ENCODE results near the gene NLGN1. TPM values are rescaled to one million over a fixed set of nuclear protein-coding genes. Genes with fewer than 3 reads are reported as not detected.

The NLGN1 gene
- total RNA-seq, 1 experiment from 2014 or later, result not detected

DNA sequence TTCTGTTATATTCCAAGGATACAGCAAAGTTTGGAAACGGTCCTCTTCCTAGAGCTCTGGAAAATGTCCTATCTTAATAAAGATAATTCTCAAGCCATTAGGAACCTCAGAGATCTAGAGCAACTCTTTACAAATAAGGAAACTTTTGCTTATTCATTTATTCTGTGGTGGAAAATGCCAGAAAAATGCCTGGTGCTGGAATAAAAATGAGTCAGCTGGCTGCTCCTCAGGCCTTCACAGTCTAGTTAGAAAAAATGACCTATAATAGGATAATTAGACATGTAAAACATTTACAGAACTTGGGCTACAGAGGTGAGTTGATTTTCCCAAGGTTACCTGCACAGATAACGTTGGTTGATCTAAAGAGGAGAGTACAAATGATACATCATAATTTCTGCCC is 372.5 kb downstream of the NLGN1 start:
- intact Hi-C loops (cut with micrococcal nuclease), result no loop called here
- Mint-ChIP-seq H3K36me3 (ENCODE audit: insufficient read depth, unreplicated experiment) (no peaks in the 10 kb centered on the region), H3K4me3 (ENCODE audit: unreplicated experiment) (no peak overlapping the region), H3K4me1 (ENCODE audit: insufficient read depth, unreplicated experiment) (peaks cover 7% of the 10 kb centered on the region), H3K27me3 (ENCODE audit: insufficient read depth, unreplicated experiment) (no peaks in the 10 kb centered on the region), H3K9me3 (ENCODE audit: unreplicated experiment) (no peaks in the 10 kb centered on the region), H3K27ac (ENCODE audit: low read depth, unreplicated experiment) (no peak overlapping the region)
- BruUV-seq (replicated peaks), result no TSS peak
- ChIA-PET POLR2A (no interaction called here), CTCF (interaction anchor here (0.6 to 0.7 kb wide), 3 partner anchors 16 to 1775 kb away, joined by 3 to 5 read pairs (median 4); no protein-coding TSS in a partner anchor)
- TF ChIP-seq, protein P1, sequence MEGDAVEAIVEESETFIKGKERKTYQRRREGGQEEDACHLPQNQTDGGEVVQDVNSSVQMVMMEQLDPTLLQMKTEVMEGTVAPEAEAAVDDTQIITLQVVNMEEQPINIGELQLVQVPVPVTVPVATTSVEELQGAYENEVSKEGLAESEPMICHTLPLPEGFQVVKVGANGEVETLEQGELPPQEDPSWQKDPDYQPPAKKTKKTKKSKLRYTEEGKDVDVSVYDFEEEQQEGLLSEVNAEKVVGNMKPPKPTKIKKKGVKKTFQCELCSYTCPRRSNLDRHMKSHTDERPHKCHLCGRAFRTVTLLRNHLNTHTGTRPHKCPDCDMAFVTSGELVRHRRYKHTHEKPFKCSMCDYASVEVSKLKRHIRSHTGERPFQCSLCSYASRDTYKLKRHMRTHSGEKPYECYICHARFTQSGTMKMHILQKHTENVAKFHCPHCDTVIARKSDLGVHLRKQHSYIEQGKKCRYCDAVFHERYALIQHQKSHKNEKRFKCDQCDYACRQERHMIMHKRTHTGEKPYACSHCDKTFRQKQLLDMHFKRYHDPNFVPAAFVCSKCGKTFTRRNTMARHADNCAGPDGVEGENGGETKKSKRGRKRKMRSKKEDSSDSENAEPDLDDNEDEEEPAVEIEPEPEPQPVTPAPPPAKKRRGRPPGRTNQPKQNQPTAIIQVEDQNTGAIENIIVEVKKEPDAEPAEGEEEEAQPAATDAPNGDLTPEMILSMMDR (IDR thresholded peaks at IDR 0.05; ENCODE audit: unreplicated experiment), result no peak
- DNase-seq (ENCODE audit: unreplicated experiment), result no peak

- DNase-seq (ENCODE audit: unreplicated experiment), result peak; percentile 22
- CTCF ChIA-PET, result interaction anchor here (0.7 kb wide), 1 partner anchor 1429 kb away, joined by 5 read pairs; no protein-coding TSS in a partner anchor
- BruUV-seq (replicated peaks), result no TSS peak
- POLR2A ChIA-PET, result interaction anchor here (0.7 kb wide), 1 partner anchor 19 kb away, joined by 3 read pairs; no protein-coding TSS in a partner anchor
- Mint-ChIP-seq H3K4me3 (ENCODE audit: unreplicated experiment) (no peak overlapping the region), H3K9me3 (ENCODE audit: unreplicated experiment) (no peaks in the 10 kb centered on the region), H3K4me1 (ENCODE audit: insufficient read depth, unreplicated experiment) (peaks cover 7% of the 10 kb centered on the region), H3K27ac (ENCODE audit: low read depth, unreplicated experiment) (no peak overlapping the region), H3K27me3 (ENCODE audit: insufficient read depth, unreplicated experiment) (no peaks in the 10 kb centered on the region), H3K36me3 (ENCODE audit: insufficient read depth, unreplicated experiment) (no peaks in the 10 kb centered on the region)
- TF ChIP-seq, protein P1 (IDR thresholded peaks at IDR 0.05; ENCODE audit: unreplicated experiment), result no peak
- intact Hi-C loops (cut with micrococcal nuclease), result no loop called here
These were observed 373.4 kb downstream of the NLGN1 start for GRCh38 chr3:173770796-173771573.

DNA sequence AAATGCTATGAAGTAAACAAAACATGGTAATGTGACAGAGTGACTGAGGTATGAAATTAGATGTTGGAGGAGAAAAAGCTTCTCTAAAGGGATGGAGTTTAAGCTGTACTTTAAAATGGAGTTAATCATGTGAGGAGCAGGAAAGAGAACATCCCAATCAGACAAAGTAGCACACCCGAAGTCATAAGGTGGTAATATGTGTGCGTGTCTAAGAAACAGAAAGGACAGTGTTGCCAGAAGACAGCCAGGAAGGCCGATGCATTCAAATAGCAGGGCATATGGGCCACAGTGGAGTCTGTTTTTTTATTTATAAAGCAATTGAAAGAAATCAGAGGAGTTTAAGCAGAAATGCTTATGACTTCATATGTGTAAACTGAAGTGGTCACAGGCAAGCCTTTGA is 376.3 kb downstream of the NLGN1 start:
- TF ChIP-seq, protein P1 (IDR thresholded peaks at IDR 0.05; ENCODE audit: unreplicated experiment), result no peak
- no peaks in the 10 kb centered on the region for H3K36me3 Mint-ChIP-seq (ENCODE audit: insufficient read depth, unreplicated experiment)
- no peak for DNase-seq (ENCODE audit: unreplicated experiment)
- H3K9me3 Mint-ChIP-seq (ENCODE audit: unreplicated experiment), result no peaks in the 10 kb centered on the region
- H3K27ac Mint-ChIP-seq (ENCODE audit: low read depth, unreplicated experiment), result no peak overlapping the region
- CTCF ChIA-PET, result no interaction called here
- no peaks in the 10 kb centered on the region for H3K27me3 Mint-ChIP-seq (ENCODE audit: insufficient read depth, unreplicated experiment)
- intact Hi-C loops (cut with micrococcal nuclease), result no loop called here
- H3K4me3 Mint-ChIP-seq (ENCODE audit: unreplicated experiment), result no peak overlapping the region
- BruUV-seq (replicated peaks), result no TSS peak
- H3K4me1 Mint-ChIP-seq (ENCODE audit: insufficient read depth, unreplicated experiment), result peaks cover 7% of the 10 kb centered on the region
- POLR2A ChIA-PET, result no interaction called here

DNA sequence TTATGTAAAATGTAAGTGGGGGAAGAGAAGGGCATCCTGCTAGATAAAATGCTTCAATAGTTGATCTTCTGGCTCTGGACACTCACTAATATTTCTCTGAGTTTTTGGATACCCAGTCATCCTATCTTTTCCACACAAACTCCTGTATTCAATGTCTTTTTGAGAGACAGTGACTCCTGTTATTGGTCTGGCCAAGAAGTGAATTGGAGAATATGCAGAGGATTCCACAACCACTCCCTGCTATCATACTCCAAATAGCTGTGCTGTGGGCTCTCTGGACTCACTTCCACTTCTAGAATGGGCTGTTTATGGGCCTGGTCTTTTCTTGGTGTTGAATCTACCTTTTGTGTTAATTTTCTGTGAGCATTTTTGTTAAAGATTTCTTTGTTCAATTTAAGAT is 376.8 kb downstream of the NLGN1 start:
- intact Hi-C loops (cut with micrococcal nuclease), result no loop called here
- POLR2A ChIA-PET, result no interaction called here
- CTCF ChIA-PET, result no interaction called here
- Mint-ChIP-seq H3K36me3 (ENCODE audit: insufficient read depth, unreplicated experiment) (no peaks in the 10 kb centered on the region), H3K4me3 (ENCODE audit: unreplicated experiment) (no peak overlapping the region), H3K27me3 (ENCODE audit: insufficient read depth, unreplicated experiment) (no peaks in the 10 kb centered on the region), H3K4me1 (ENCODE audit: insufficient read depth, unreplicated experiment) (peaks cover 7% of the 10 kb centered on the region), H3K9me3 (ENCODE audit: unreplicated experiment) (no peaks in the 10 kb centered on the region), H3K27ac (ENCODE audit: low read depth, unreplicated experiment) (no peak overlapping the region)
- no TSS peak for BruUV-seq (replicated peaks)
- DNase-seq (ENCODE audit: unreplicated experiment), result no peak
- TF ChIP-seq, protein P1 (IDR thresholded peaks at IDR 0.05; ENCODE audit: unreplicated experiment), result no peak

All from MCF 10A (cell line).